ENCODE measurements around the gene BTBD19.

DNA sequence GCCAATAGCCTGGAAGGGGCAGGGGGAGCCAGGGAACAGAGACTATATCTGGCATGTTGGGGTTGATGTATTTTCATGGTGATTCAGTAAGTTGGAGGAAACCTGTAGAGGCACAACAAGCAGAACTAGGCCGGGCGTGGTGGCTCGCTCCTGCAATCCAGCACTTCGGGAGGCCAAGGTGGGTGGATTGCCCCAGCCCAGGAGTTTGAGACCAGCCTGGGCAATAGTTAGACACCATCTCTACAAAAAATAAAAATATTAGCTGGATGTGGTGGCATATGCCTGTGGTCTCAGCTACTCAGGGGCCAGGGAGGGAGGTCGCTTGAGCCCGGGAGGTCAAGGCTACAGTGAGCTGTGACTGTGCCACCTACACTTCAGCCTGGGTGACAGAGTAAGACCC lies 44.9 kb downstream of the BTBD19 start:
- TF ChIP-seq CTCF (optimal IDR thresholded peaks at IDR 0.05 in 1 of 3, IDR thresholded peaks at IDR 0.05 in 1 of 3, conservative IDR thresholded peaks at IDR 0.05 in 1 of 3; ENCODE audit: extremely low read depth in 1 of 3, insufficient read depth in 2 of 3, low read length in 3 of 3), result no peak
- no peak for TF ChIP-seq EZH2 (IDR thresholded peaks at IDR 0.05; ENCODE audit: low read length)
